Measurements from ENCODE around the gene HOXA5.

HOXA5 gene

GRCh38 chr7:27123477-27124053, 19.9 kb downstream of the HOXA5 start:
- CTCF ChIA-PET: no interaction called here
- no peaks in the 10 kb centered on the region for H3K9me3 ChIP-seq (ENCODE audit: control extremely low read depth in 1 of 5, control insufficient read depth in 4 of 5, insufficient read depth in 2 of 5, low read depth in 1 of 5, low read length in 4 of 5)
- H3K27ac ChIP-seq (ENCODE audit: insufficient read depth in 1 of 2, low read depth in 1 of 2, low read length in 2 of 2, poor library complexity in 1 of 2, severe bottlenecking in 2 of 2): no peak overlapping the region
- H3K4me3 ChIP-seq (ENCODE audit: control insufficient read depth in 1 of 7, extremely low read depth in 1 of 7, insufficient read depth in 4 of 7, low read depth in 2 of 7, low read length in 6 of 7): no peak overlapping the region
- DNase-seq: no peak
- peaks cover 0 to 5% (median 0%) of the 10 kb centered on the region in 4 experiments for H3K4me1 ChIP-seq (ENCODE audit: control extremely low read depth in 1 of 4, control insufficient read depth in 4 of 4, insufficient read depth in 4 of 4, low read length in 3 of 4)
- POLR2A ChIA-PET: no interaction called here
- H3K36me3 ChIP-seq (ENCODE audit: control insufficient read depth in 4 of 4, insufficient read depth in 4 of 4, low read length in 3 of 4): peaks cover 8 to 94% (median 66%) of the 10 kb centered on the region in 4 experiments
- no peaks in the 10 kb centered on the region for H3K27me3 ChIP-seq (replicated peaks in 2 of 5; ENCODE audit: control insufficient read depth in 4 of 5, insufficient read depth in 5 of 5, low read length in 4 of 5)
- WGBS (ENCODE audit: insufficient coverage): 98% methylated on average over 15 of the region's 26 CpGs

- CTCF ChIA-PET: no interaction called here
- H3K27me3 ChIP-seq (replicated peaks in 2 of 5; ENCODE audit: control insufficient read depth in 4 of 5, insufficient read depth in 5 of 5, low read length in 4 of 5): no peaks in the 10 kb centered on the region
- POLR2A ChIA-PET: interaction anchor here (0.6 kb wide), 1 partner anchor 11 kb away, joined by 4 read pairs; no protein-coding TSS in a partner anchor
- DNase-seq: no peak
- no peak overlapping the region for H3K27ac ChIP-seq (ENCODE audit: insufficient read depth in 1 of 2, low read depth in 1 of 2, low read length in 2 of 2, poor library complexity in 1 of 2, severe bottlenecking in 2 of 2)
- peaks cover 0 to 5% (median 0%) of the 10 kb centered on the region in 4 experiments for H3K4me1 ChIP-seq (ENCODE audit: control extremely low read depth in 1 of 4, control insufficient read depth in 4 of 4, insufficient read depth in 4 of 4, low read length in 3 of 4)
- H3K36me3 ChIP-seq (ENCODE audit: control insufficient read depth in 4 of 4, insufficient read depth in 4 of 4, low read length in 3 of 4): peaks cover 6 to 93% (median 67%) of the 10 kb centered on the region in 4 experiments
- H3K4me3 ChIP-seq (ENCODE audit: control insufficient read depth in 1 of 7, extremely low read depth in 1 of 7, insufficient read depth in 4 of 7, low read depth in 2 of 7, low read length in 6 of 7): no peak overlapping the region
- H3K9me3 ChIP-seq (ENCODE audit: control extremely low read depth in 1 of 5, control insufficient read depth in 4 of 5, insufficient read depth in 2 of 5, low read depth in 1 of 5, low read length in 4 of 5): no peaks in the 10 kb centered on the region
- 91% methylated on average over 14 of the region's 14 CpGs for WGBS (ENCODE audit: insufficient coverage)
Measured at GRCh38 chr7:27123007-27123476, 20.4 kb downstream of the HOXA5 start.

- POLR2A ChIA-PET: interaction anchor here (0.6 kb wide), 1 partner anchor 12 kb away, joined by 4 read pairs; no protein-coding TSS in a partner anchor
- Histone ChIP-seq H3K36me3 (ENCODE audit: control insufficient read depth in 4 of 4, insufficient read depth in 4 of 4, low read length in 3 of 4) (peaks cover 6 to 95% (median 74%) of the 10 kb centered on the region in 4 experiments), H3K9me3 (ENCODE audit: control extremely low read depth in 1 of 5, control insufficient read depth in 4 of 5, insufficient read depth in 2 of 5, low read depth in 1 of 5, low read length in 4 of 5) (no peaks in the 10 kb centered on the region), H3K4me1 (ENCODE audit: control extremely low read depth in 1 of 4, control insufficient read depth in 4 of 4, insufficient read depth in 4 of 4, low read length in 3 of 4) (peaks cover 0 to 5% (median 0%) of the 10 kb centered on the region in 4 experiments), H3K4me3 (ENCODE audit: control insufficient read depth in 1 of 7, extremely low read depth in 1 of 7, insufficient read depth in 4 of 7, low read depth in 2 of 7, low read length in 6 of 7) (no peak overlapping the region), H3K27me3 (replicated peaks in 2 of 5; ENCODE audit: control insufficient read depth in 4 of 5, insufficient read depth in 5 of 5, low read length in 4 of 5) (no peaks in the 10 kb centered on the region), H3K27ac (ENCODE audit: insufficient read depth in 1 of 2, low read depth in 1 of 2, low read length in 2 of 2, poor library complexity in 1 of 2, severe bottlenecking in 2 of 2) (no peak overlapping the region)
- 95% methylated on average over 25 of the region's 42 CpGs for WGBS (ENCODE audit: insufficient coverage)
- CTCF ChIA-PET: no interaction called here
- DNase-seq: no peak
Measured at GRCh38 chr7:27122077-27122910, 21.2 kb downstream of the HOXA5 start.

- no peak for DNase-seq
- POLR2A ChIA-PET: no interaction called here
- CTCF ChIA-PET: no interaction called here
- H3K27ac ChIP-seq (ENCODE audit: insufficient read depth in 1 of 2, low read depth in 1 of 2, low read length in 2 of 2, poor library complexity in 1 of 2, severe bottlenecking in 2 of 2): no peak overlapping the region
- H3K4me3 ChIP-seq (ENCODE audit: control insufficient read depth in 1 of 7, extremely low read depth in 1 of 7, insufficient read depth in 4 of 7, low read depth in 2 of 7, low read length in 6 of 7): no peak overlapping the region
- H3K4me1 ChIP-seq (ENCODE audit: control extremely low read depth in 1 of 4, control insufficient read depth in 4 of 4, insufficient read depth in 4 of 4, low read length in 3 of 4): peaks cover 0 to 5% (median 0%) of the 10 kb centered on the region in 4 experiments
- H3K36me3 ChIP-seq (ENCODE audit: control insufficient read depth in 4 of 4, insufficient read depth in 4 of 4, low read length in 3 of 4): peaks cover 6 to 94% (median 75%) of the 10 kb centered on the region in 4 experiments
- H3K9me3 ChIP-seq (ENCODE audit: control extremely low read depth in 1 of 5, control insufficient read depth in 4 of 5, insufficient read depth in 2 of 5, low read depth in 1 of 5, low read length in 4 of 5): no peaks in the 10 kb centered on the region
- 97% methylated on average over 7 of the region's 7 CpGs for WGBS (ENCODE audit: insufficient coverage)
- no peaks in the 10 kb centered on the region for H3K27me3 ChIP-seq (replicated peaks in 2 of 5; ENCODE audit: control insufficient read depth in 4 of 5, insufficient read depth in 5 of 5, low read length in 4 of 5)
Measured at GRCh38 chr7:27121684-27122076, 21.8 kb downstream of the HOXA5 start.

DNA sequence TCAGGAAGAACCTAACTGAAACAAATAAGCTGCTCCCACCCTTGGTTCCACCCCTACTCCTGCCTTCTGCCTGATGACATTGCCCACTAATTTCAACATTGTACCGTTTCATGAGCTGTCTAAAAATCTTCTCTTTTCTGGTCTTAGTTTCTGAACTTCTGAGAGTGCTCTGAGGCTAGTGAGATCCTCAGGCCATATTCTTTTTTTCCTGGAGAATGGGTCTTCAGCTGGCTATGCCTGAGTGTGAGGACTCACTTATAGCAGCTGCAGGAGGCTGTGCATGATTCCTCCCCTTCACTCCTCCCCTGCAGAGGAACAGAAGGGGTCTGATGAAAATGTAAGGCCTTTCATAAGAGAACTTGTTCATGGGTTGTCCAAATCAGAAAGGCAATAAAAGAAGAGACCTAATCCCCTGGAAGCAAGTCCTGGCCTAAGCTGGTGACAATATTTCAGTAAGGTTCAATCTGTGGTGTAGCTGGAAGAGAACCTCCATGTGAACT, 24.0 kb downstream of the HOXA5 start:
- POLR2A ChIA-PET: no interaction called here
- CTCF ChIA-PET: interaction anchor here (1.1 to 3.3 kb wide), 5 partner anchors 9 to 29 kb away, joined by 3 to 10 read pairs (median 4); partner anchors contain the start of genes HOXA4 and HOXA6
- no peak overlapping the region for H3K4me3 ChIP-seq (ENCODE audit: control insufficient read depth in 1 of 7, extremely low read depth in 1 of 7, insufficient read depth in 4 of 7, low read depth in 2 of 7, low read length in 6 of 7)
- no peaks in the 10 kb centered on the region for H3K9me3 ChIP-seq (ENCODE audit: control extremely low read depth in 1 of 5, control insufficient read depth in 4 of 5, insufficient read depth in 2 of 5, low read depth in 1 of 5, low read length in 4 of 5)
- peaks cover 0 to 5% (median 0%) of the 10 kb centered on the region in 4 experiments for H3K4me1 ChIP-seq (ENCODE audit: control extremely low read depth in 1 of 4, control insufficient read depth in 4 of 4, insufficient read depth in 4 of 4, low read length in 3 of 4)
- peaks cover 10 to 91% (median 70%) of the 10 kb centered on the region in 4 experiments for H3K36me3 ChIP-seq (ENCODE audit: control insufficient read depth in 4 of 4, insufficient read depth in 4 of 4, low read length in 3 of 4)
- H3K27ac ChIP-seq (ENCODE audit: insufficient read depth in 1 of 2, low read depth in 1 of 2, low read length in 2 of 2, poor library complexity in 1 of 2, severe bottlenecking in 2 of 2): peak overlapping the region in 1 of 2 experiments; percentile 19
- H3K27me3 ChIP-seq (replicated peaks in 2 of 5; ENCODE audit: control insufficient read depth in 4 of 5, insufficient read depth in 5 of 5, low read length in 4 of 5): no peaks in the 10 kb centered on the region
- WGBS (ENCODE audit: insufficient coverage): 80% methylated on average over 1 of the region's 1 CpG
- DNase-seq: no peak

GRCh38 chr7:27118580-27118979, 24.9 kb downstream of the HOXA5 start:
- DNase-seq: no peak
- Histone ChIP-seq H3K27me3 (replicated peaks in 2 of 5; ENCODE audit: control insufficient read depth in 4 of 5, insufficient read depth in 5 of 5, low read length in 4 of 5) (no peaks in the 10 kb centered on the region), H3K4me3 (ENCODE audit: control insufficient read depth in 1 of 7, extremely low read depth in 1 of 7, insufficient read depth in 4 of 7, low read depth in 2 of 7, low read length in 6 of 7) (no peak overlapping the region), H3K27ac (ENCODE audit: insufficient read depth in 1 of 2, low read depth in 1 of 2, low read length in 2 of 2, poor library complexity in 1 of 2, severe bottlenecking in 2 of 2) (no peak overlapping the region), H3K4me1 (ENCODE audit: control extremely low read depth in 1 of 4, control insufficient read depth in 4 of 4, insufficient read depth in 4 of 4, low read length in 3 of 4) (peaks cover 0 to 5% (median 0%) of the 10 kb centered on the region in 4 experiments), H3K9me3 (ENCODE audit: control extremely low read depth in 1 of 5, control insufficient read depth in 4 of 5, insufficient read depth in 2 of 5, low read depth in 1 of 5, low read length in 4 of 5) (no peaks in the 10 kb centered on the region), H3K36me3 (ENCODE audit: control insufficient read depth in 4 of 4, insufficient read depth in 4 of 4, low read length in 3 of 4) (peaks cover 10 to 84% (median 65%) of the 10 kb centered on the region in 4 experiments)
- ChIA-PET POLR2A (interaction anchor here (0.6 kb wide), 1 partner anchor 254 kb away, joined by 3 read pairs; no protein-coding TSS in a partner anchor), CTCF (interaction anchor here (0.7 to 3.3 kb wide), 3 partner anchors 13 to 30 kb away, joined by 3 to 10 read pairs (median 3); partner anchors contain the start of genes HOXA4 and HOXA6)
- 93% methylated on average over 1 of the region's 3 CpGs for WGBS (ENCODE audit: insufficient coverage)
